Measurements from ENCODE around the gene EID2. TPM values are rescaled to one million over a fixed set of nuclear protein-coding genes. Genes with fewer than 3 reads are reported as not detected.

Gene EID2
- total RNA-seq, 1 donor from 2014 or later: 15.8 TPM

- intact Hi-C loops (cut with micrococcal nuclease): no loop called here
Observed at GRCh38 chr19:39506944-39507714, 32.8 kb downstream of the EID2 start.

- intact Hi-C loops (cut with micrococcal nuclease): no loop called here
Observed at GRCh38 chr19:39506598-39506943, 33.4 kb downstream of the EID2 start.

- intact Hi-C loops (cut with micrococcal nuclease): loop anchor here (1.0 kb wide), 1 partner anchor 29 kb away; the partner anchor contains the start of gene EID2B
Observed at GRCh38 chr19:39502640-39503417, 37.1 kb downstream of the EID2 start.

GRCh38 chr19:39501340-39501739, 38.6 kb downstream of the EID2 start:
- intact Hi-C loops (cut with micrococcal nuclease): no loop called here

- intact Hi-C loops (cut with micrococcal nuclease): no loop called here
Observed at GRCh38 chr19:39500543-39500942, 39.4 kb downstream of the EID2 start.

GRCh38 chr19:39499932-39500331, 40.0 kb downstream of the EID2 start:
- intact Hi-C loops (cut with micrococcal nuclease): no loop called here

GRCh38 chr19:39498798-39499642, 40.9 kb downstream of the EID2 start, which contains the start of gene DLL3:
Gene DLL3, plus strand, starts transcription at chr19:39498947. Its CDS starts 28 bp downstream, at chr19:39498975.
- intact Hi-C loops (cut with micrococcal nuclease): no loop called here

GRCh38 chr19:39497996-39498797, 41.8 kb downstream of the EID2 start:
- intact Hi-C loops (cut with micrococcal nuclease): no loop called here

- intact Hi-C loops (cut with micrococcal nuclease): no loop called here
Observed at GRCh38 chr19:39497701-39497995, 42.3 kb downstream of the EID2 start.

GRCh38 chr19:39496063-39496462, 43.9 kb downstream of the EID2 start:
- intact Hi-C loops (cut with micrococcal nuclease): no loop called here

- intact Hi-C loops (cut with micrococcal nuclease): no loop called here
Observed at GRCh38 chr19:39494661-39495060, 45.3 kb downstream of the EID2 start.

GRCh38 chr19:39492788-39493187, 47.2 kb downstream of the EID2 start:
- intact Hi-C loops (cut with micrococcal nuclease): no loop called here

GRCh38 chr19:39492225-39492624, 47.7 kb downstream of the EID2 start:
- intact Hi-C loops (cut with micrococcal nuclease): no loop called here

- intact Hi-C loops (cut with micrococcal nuclease): no loop called here
Observed at GRCh38 chr19:39489756-39490155, 50.2 kb downstream of the EID2 start.

Other genes starting within 250 kb of the EID2 start
- 0.25 TPM in 1 of 2 replicates, not detected in the other for gene IFNL1, start 243.8 kb downstream of the EID2 start, total RNA-seq
- 4.3 and 4.8 TPM in 2 replicates for gene LRFN1, start 219.3 kb downstream of the EID2 start, total RNA-seq
- gene GMFG, start 204.1 kb downstream of the EID2 start, total RNA-seq: 640 and 657 TPM in 2 replicates
- gene SAMD4B, start 197.7 kb downstream of the EID2 start, total RNA-seq: 45.2 and 46.1 TPM in 2 replicates
- 43.9 and 46.7 TPM in 2 replicates for gene PAF1, start 149.1 kb downstream of the EID2 start, total RNA-seq
- 35.3 and 35.8 TPM in 2 replicates for gene MED29, start 148.8 kb downstream of the EID2 start, total RNA-seq
- 74.0 and 79.7 TPM in 2 replicates for gene ZFP36, start 133.3 kb downstream of the EID2 start, total RNA-seq
- 57.3 and 61.0 TPM in 2 replicates for gene PLEKHG2, start 127.5 kb downstream of the EID2 start, total RNA-seq
- 2,392 and 2,430 TPM in 2 replicates for gene RPS16, start 104.2 kb downstream of the EID2 start, total RNA-seq
- gene SUPT5H, start 94.6 kb downstream of the EID2 start, total RNA-seq: 150 and 153 TPM in 2 replicates
- 65.1 and 69.0 TPM in 2 replicates for gene TIMM50, start 59.3 kb downstream of the EID2 start, total RNA-seq
- 0.45 and 0.73 TPM in 2 replicates for gene DLL3, start 41.2 kb downstream of the EID2 start, total RNA-seq
- not detected in 2 replicates for gene SELENOV, start 25.0 kb downstream of the EID2 start, total RNA-seq
- gene EID2B, start 7.3 kb downstream of the EID2 start, total RNA-seq: 2.9 and 3.8 TPM in 2 replicates
- not detected in 2 replicates for gene LGALS13, start 62.4 kb upstream of the EID2 start, total RNA-seq
- not detected in 2 replicates for gene LGALS16, start 115.8 kb upstream of the EID2 start, total RNA-seq
- not detected in 2 replicates for gene LGALS14, start 164.3 kb upstream of the EID2 start, total RNA-seq
- 1.6 and 1.9 TPM in 2 replicates for gene CLC, start 197.9 kb upstream of the EID2 start, total RNA-seq
- not detected in 2 replicates for gene LEUTX, start 238.7 kb upstream of the EID2 start, total RNA-seq

Measured in T-helper 2 cell treated with Interferon-gamma antibody and Interleukin-4, amounts not matched to agents 100 ng/mL and 5 ng/mL, for 36 hours (primary cell).